A204.1 (cell line): ENCODE measurements around the gene MAP2K3.
"Not testable (repeated sequence)": the region's sequence is repeated elsewhere in the genome, so short reads cannot be mapped to it uniquely, and the experiment has no call there.

ENCODE experiments used
- FAIRE-seq: peaks from 2 replicates; lab custom pipeline; 2012; peaks lifted over from hg19 to GRCh38; lab: Jason Lieb, UNC

Gene MAP2K3

GRCh38 chr17:21330436-21331160 lies 46.1 kb downstream of the MAP2K3 start:
- no peak for FAIRE-seq

GRCh38 chr17:21336541-21337294 lies 52.2 kb downstream of the MAP2K3 start:
- FAIRE-seq: not testable (repeated sequence)

GRCh38 chr17:21337981-21338625 lies 53.6 kb downstream of the MAP2K3 start:
- FAIRE-seq: not testable (repeated sequence)

- FAIRE-seq: no peak
Measured at GRCh38 chr17:21339011-21339410, 54.5 kb downstream of the MAP2K3 start.

- FAIRE-seq: not testable (repeated sequence)
Measured at GRCh38 chr17:21339571-21339970, 55.1 kb downstream of the MAP2K3 start.

GRCh38 chr17:21340407-21340806 lies 55.9 kb downstream of the MAP2K3 start:
- not testable (repeated sequence) for FAIRE-seq

- FAIRE-seq: not testable (repeated sequence)
Measured at GRCh38 chr17:21341279-21341678, 56.8 kb downstream of the MAP2K3 start.

- FAIRE-seq: not testable (repeated sequence)
Measured at GRCh38 chr17:21341925-21342540, 57.5 kb downstream of the MAP2K3 start.

- FAIRE-seq: not testable (repeated sequence)
Measured at GRCh38 chr17:21343061-21343949, 58.8 kb downstream of the MAP2K3 start.

- not testable (repeated sequence) for FAIRE-seq
Measured at GRCh38 chr17:21344801-21345200, 60.3 kb downstream of the MAP2K3 start.

GRCh38 chr17:21345236-21345635 lies 60.7 kb downstream of the MAP2K3 start:
- FAIRE-seq: no peak

- FAIRE-seq: not testable (repeated sequence)
Measured at GRCh38 chr17:21346107-21346506, 61.6 kb downstream of the MAP2K3 start.

- FAIRE-seq: not testable (repeated sequence)
Measured at GRCh38 chr17:21346651-21347250, 62.2 kb downstream of the MAP2K3 start.

GRCh38 chr17:21347660-21348059 lies 63.1 kb downstream of the MAP2K3 start:
- FAIRE-seq: not testable (repeated sequence)

- FAIRE-seq: not testable (repeated sequence)
Measured at GRCh38 chr17:21348081-21348925, 63.8 kb downstream of the MAP2K3 start.

- FAIRE-seq: not testable (repeated sequence)
Measured at GRCh38 chr17:21348926-21349261, 64.4 kb downstream of the MAP2K3 start.

- FAIRE-seq: not testable (repeated sequence)
Measured at GRCh38 chr17:21349358-21350050, 65.0 kb downstream of the MAP2K3 start.

- not testable (repeated sequence) for FAIRE-seq
Measured at GRCh38 chr17:21350495-21350894, 66.0 kb downstream of the MAP2K3 start.

GRCh38 chr17:21351366-21352065 lies 67.0 kb downstream of the MAP2K3 start:
- FAIRE-seq: no peak
